Mesenchymal stem cell (in vitro differentiated cells and primary cell): Measurements from ENCODE around the gene KRT27.

ENCODE experiments used
- DNase-seq: peaks from one replicate; pipeline ENCODE4 v3.0.0-alpha.2; 2013
- H2AFZ ChIP-seq: one replicate; pipeline ENCODE4 v1.6.1; 2013; ENCODE audit warnings: low read depth, mild to moderate bottlenecking, control low read depth, inconsistent platforms, low read length, moderate library complexity
- H2AK5ac ChIP-seq: 2 replicates; pipeline ENCODE4 v1.6.1; 2013; ENCODE audit warnings: low read length, moderate library complexity, mild to moderate bottlenecking, inconsistent platforms; ENCODE audit not compliant: severe bottlenecking
- H2BK120ac ChIP-seq: one replicate; pipeline ENCODE4 v1.6.1; 2013; ENCODE audit warnings: low read depth, mild to moderate bottlenecking, inconsistent platforms, low read length, moderate library complexity
- H2BK12ac ChIP-seq, 2 experiments: one replicate each; pipeline ENCODE4 v1.6.1; 2013; ENCODE audit warnings: inconsistent platforms in 2 of 2, low read length in 2 of 2, mild to moderate bottlenecking in 2 of 2, moderate library complexity in 2 of 2, control low read depth in 1 of 2
- H2BK15ac ChIP-seq: one replicate; pipeline ENCODE4 v1.6.1; 2013; ENCODE audit warnings: mild to moderate bottlenecking, low read depth, inconsistent platforms; ENCODE audit not compliant: poor library complexity, severe bottlenecking
- H2BK5ac ChIP-seq: 2 replicates; pipeline ENCODE4 v1.6.1; 2013; ENCODE audit warnings: low read depth, mild to moderate bottlenecking, low read length, control low read depth, inconsistent platforms; ENCODE audit not compliant: poor library complexity, severe bottlenecking
- H3K14ac ChIP-seq, 2 experiments: one replicate each; pipeline ENCODE4 v1.6.1; 2013; ENCODE audit warnings: inconsistent platforms in 2 of 2, low read length in 2 of 2, control low read depth in 1 of 2, mild to moderate bottlenecking in 1 of 2, moderate library complexity in 1 of 2
- H3K18ac ChIP-seq, 2 experiments: one replicate each; pipeline ENCODE4 v1.6.1; 2013; ENCODE audit warnings: inconsistent platforms in 2 of 2, low read length in 2 of 2, control low read depth in 1 of 2, low read depth in 1 of 2, mild to moderate bottlenecking in 1 of 2
- H3K23ac ChIP-seq, 2 experiments: one replicate each; pipeline ENCODE4 v1.6.1; 2013; ENCODE audit warnings: inconsistent platforms in 2 of 2, low read length in 2 of 2, mild to moderate bottlenecking in 2 of 2, moderate library complexity in 2 of 2, control low read depth in 1 of 2
- H3K27ac ChIP-seq: 2 replicates; pipeline ENCODE4 v1.5.1; 2013; ENCODE audit warnings: mild to moderate bottlenecking, moderate library complexity, low read length, control low read depth, inconsistent platforms; ENCODE audit not compliant: poor library complexity, severe bottlenecking
- H3K27me3 ChIP-seq, 2 experiments: 2 replicates each; pipeline versions ENCODE4 v1.6.1 to v1.7.0; 2013; ENCODE audit warnings: low read length in 2 of 2, mild to moderate bottlenecking in 2 of 2, moderate library complexity in 2 of 2, control low read depth in 1 of 2, inconsistent platforms in 1 of 2; ENCODE audit not compliant: control insufficient read depth in 1 of 2, insufficient read depth in 1 of 2
- H3K36me3 ChIP-seq, 2 experiments: 2 replicates each; pipeline versions ENCODE4 v1.6.1 to v1.7.0; 2013; ENCODE audit warnings: low read length in 2 of 2, control low read depth in 1 of 2, inconsistent platforms in 1 of 2, low read depth in 1 of 2, mild to moderate bottlenecking in 1 of 2; ENCODE audit not compliant: insufficient read depth in 2 of 2, control insufficient read depth in 1 of 2
- H3K4ac ChIP-seq, 2 experiments: one replicate each; pipeline ENCODE4 v1.6.1; 2013; ENCODE audit warnings: inconsistent platforms in 2 of 2, low read length in 2 of 2, mild to moderate bottlenecking in 2 of 2, moderate library complexity in 2 of 2, control low read depth in 1 of 2, low read depth in 1 of 2
- H3K4me1 ChIP-seq: 2 replicates; pipeline ENCODE4 v1.6.1; 2013; ENCODE audit warnings: low read depth, low read length, control low read depth; ENCODE audit not compliant: control insufficient read depth, insufficient read depth
- H3K4me2 ChIP-seq: 2 replicates; pipeline ENCODE4 v1.6.1; 2013; ENCODE audit warnings: low read length, mild to moderate bottlenecking, inconsistent platforms; ENCODE audit not compliant: poor library complexity, severe bottlenecking
- H3K4me3 ChIP-seq, 2 experiments: 2 replicates each; pipeline versions ENCODE4 v1.5.1 to v1.7.0; 2013; ENCODE audit warnings: low read length in 2 of 2, mild to moderate bottlenecking in 2 of 2, control low read depth in 1 of 2, low read depth in 1 of 2; ENCODE audit not compliant: insufficient read depth in 1 of 2
- H3K79me1 ChIP-seq: replicated peaks from 2 replicates; pipeline ENCODE4 v1.6.1; 2013; ENCODE audit warnings: mild to moderate bottlenecking, control low read depth, low read length, inconsistent platforms; ENCODE audit not compliant: poor library complexity, severe bottlenecking
- H3K9ac ChIP-seq: 2 replicates; pipeline ENCODE4 v1.7.0; 2013; ENCODE audit warnings: mild to moderate bottlenecking, low read length, moderate library complexity
- H3K9me3 ChIP-seq: 2 replicates; pipeline ENCODE4 v1.7.0; 2013; ENCODE audit warnings: mild to moderate bottlenecking, low read length; ENCODE audit not compliant: control insufficient read depth
- H4K8ac ChIP-seq: one replicate; pipeline ENCODE4 v1.6.1; 2013; ENCODE audit warnings: inconsistent platforms, mild to moderate bottlenecking, low read length, moderate library complexity
- H4K91ac ChIP-seq: one replicate; pipeline ENCODE4 v1.6.1; 2013; ENCODE audit warnings: mild to moderate bottlenecking, low read length, inconsistent platforms
- WGBS: methylation state at CpG from one replicate; pipeline ENCODE4 v1.1.7; 2013; ENCODE audit warnings: mixed read lengths; 5-methylcytosine and 5-hydroxymethylcytosine counted together

KRT27 gene

GRCh38 chr17:40755231-40755630 lies 27.1 kb downstream of the KRT27 start, which contains the start of gene KRT25:
Gene KRT25 (minus strand): TSS chr17:40755331. CDS start chr17:40755271, 60 bp downstream.
- H2AK5ac ChIP-seq: no peak within 1 kb of the TSS
- no peak within 1 kb of the TSS for H2BK5ac ChIP-seq
- no peak within 1 kb of the TSS for H3K4me2 ChIP-seq
- H4K8ac ChIP-seq: no peak within 1 kb of the TSS
- H3K4me3 ChIP-seq: no peak within 1 kb of the TSS
- H2BK15ac ChIP-seq: no peak within 1 kb of the TSS
- no peak within 1 kb of the TSS for H4K91ac ChIP-seq
- no peaks in the 10 kb centered on the region for H3K79me1 ChIP-seq
- H3K27me3 ChIP-seq: peaks cover 0 to 19% of the 10 kb centered on the region in 2 experiments
- no peak within 1 kb of the TSS for H3K18ac ChIP-seq
- H3K4me1 ChIP-seq: no peaks in the 10 kb centered on the region
- no peak within 1 kb of the TSS for H3K23ac ChIP-seq
- no peak within 1 kb of the TSS for H3K14ac ChIP-seq
- no peaks in the 10 kb centered on the region for H3K36me3 ChIP-seq
- H3K4ac ChIP-seq: no peak within 1 kb of the TSS
- H2AFZ ChIP-seq: no peak within 1 kb of the TSS
- no peak within 1 kb of the TSS for H2BK120ac ChIP-seq
- no peak for DNase-seq
- no peak within 1 kb of the TSS for H3K9ac ChIP-seq
- H2BK12ac ChIP-seq: no peak within 1 kb of the TSS
- peaks cover 29% of the 10 kb centered on the region for H3K9me3 ChIP-seq
- H3K27ac ChIP-seq: no peak within 1 kb of the TSS
- WGBS: 93% methylated on average over 3 of the region's 4 CpGs

- DNase-seq: no peak
- Histone ChIP-seq H2AK5ac (no peak overlapping the region), H4K8ac (no peak overlapping the region), H3K4me2 (no peak overlapping the region), H3K79me1 (no peaks in the 10 kb centered on the region), H2BK15ac (no peak overlapping the region), H4K91ac (no peak overlapping the region), H3K9ac (no peak overlapping the region), H2AFZ (no peak overlapping the region), H3K9me3 (peaks cover 15% of the 10 kb centered on the region), H3K4me1 (no peaks in the 10 kb centered on the region), H3K27me3 (peaks cover 0 to 20% of the 10 kb centered on the region in 2 experiments), H3K36me3 (no peaks in the 10 kb centered on the region), H2BK5ac (no peak overlapping the region), H3K27ac (no peak overlapping the region), H3K14ac (no peak overlapping the region), H2BK120ac (no peak overlapping the region), H3K23ac (no peak overlapping the region), H3K4ac (no peak overlapping the region), H3K4me3 (no peak overlapping the region), H3K18ac (no peak overlapping the region), H2BK12ac (no peak overlapping the region)
- 84% methylated on average over 2 of the region's 3 CpGs for WGBS
These were observed 28.5 kb downstream of the KRT27 start for GRCh38 chr17:40753804-40754203.

- no peak overlapping the region for H3K4me3 ChIP-seq
- H2BK120ac ChIP-seq: no peak overlapping the region
- no peak overlapping the region for H2BK15ac ChIP-seq
- H3K9me3 ChIP-seq: peaks cover 4% of the 10 kb centered on the region
- no peak overlapping the region for H2BK5ac ChIP-seq
- H3K27ac ChIP-seq: no peak overlapping the region
- H4K8ac ChIP-seq: peak overlapping the region; percentile 36
- H3K36me3 ChIP-seq: no peaks in the 10 kb centered on the region
- H3K23ac ChIP-seq: peak overlapping the region in 1 of 2 experiments; percentile 42
- H2AK5ac ChIP-seq: no peak overlapping the region
- H3K27me3 ChIP-seq: peaks cover 0 to 20% of the 10 kb centered on the region in 2 experiments
- H3K4ac ChIP-seq: no peak overlapping the region
- no peaks in the 10 kb centered on the region for H3K4me1 ChIP-seq
- WGBS: 89% methylated on average over 14 of the region's 14 CpGs
- H3K18ac ChIP-seq: no peak overlapping the region
- H2AFZ ChIP-seq: no peak overlapping the region
- no peak for DNase-seq
- H3K14ac ChIP-seq: no peak overlapping the region
- no peaks in the 10 kb centered on the region for H3K79me1 ChIP-seq
- no peak overlapping the region for H4K91ac ChIP-seq
- no peak overlapping the region for H2BK12ac ChIP-seq
- H3K9ac ChIP-seq: no peak overlapping the region
- H3K4me2 ChIP-seq: no peak overlapping the region
These were observed 31.3 kb downstream of the KRT27 start for GRCh38 chr17:40751065-40751464.

- no peak overlapping the region for H3K9ac ChIP-seq
- no peak overlapping the region for H2AK5ac ChIP-seq
- no peak overlapping the region for H3K4ac ChIP-seq
- no peak overlapping the region for H3K27ac ChIP-seq
- no peak overlapping the region for H4K8ac ChIP-seq
- H3K4me1 ChIP-seq: no peaks in the 10 kb centered on the region
- H3K4me2 ChIP-seq: no peak overlapping the region
- no peak overlapping the region for H2BK12ac ChIP-seq
- DNase-seq: no peak
- H3K23ac ChIP-seq: no peak overlapping the region
- 93% methylated on average over 3 of the region's 6 CpGs for WGBS
- peaks cover 0 to 20% of the 10 kb centered on the region in 2 experiments for H3K27me3 ChIP-seq
- no peak overlapping the region for H3K4me3 ChIP-seq
- no peak overlapping the region for H2BK5ac ChIP-seq
- H2BK120ac ChIP-seq: no peak overlapping the region
- no peak overlapping the region for H4K91ac ChIP-seq
- H3K18ac ChIP-seq: no peak overlapping the region
- H2BK15ac ChIP-seq: no peak overlapping the region
- no peak overlapping the region for H2AFZ ChIP-seq
- H3K14ac ChIP-seq: no peak overlapping the region
- H3K36me3 ChIP-seq: no peaks in the 10 kb centered on the region
- peaks cover 4% of the 10 kb centered on the region for H3K9me3 ChIP-seq
- no peaks in the 10 kb centered on the region for H3K79me1 ChIP-seq
These were observed 32.0 kb downstream of the KRT27 start for GRCh38 chr17:40750391-40750790.
